K562 (cell line): Measurements from ENCODE around the gene LAMTOR1. TPM values are rescaled to one million over a fixed set of nuclear protein-coding genes. Genes with fewer than 3 reads are reported as not detected.

ENCODE experiments used
- CBX2 ChIP-seq: fragments of 200-600 bp; sonication (generic); IDR thresholded peaks from one replicate; pipeline ENCODE4 v1.6.1; 2012; ENCODE audit warnings: mild to moderate bottlenecking, low read length, inconsistent platforms; ENCODE audit not compliant: insufficient read depth, poor library complexity, severe bottlenecking
- CXXC5 ChIP-seq: fragments of 250-450 bp; sonication (Bioruptor Pico); IDR thresholded peaks from 2 replicates; pipeline ENCODE4 v1.8.0; 2022; ENCODE audit warnings: inconsistent platforms, mild to moderate bottlenecking, moderate library complexity
- DMBX1 ChIP-seq: fragments of 250-450 bp; sonication (Bioruptor Pico); IDR thresholded peaks from 2 replicates; pipeline ENCODE4 v1.8.0; 2022; ENCODE audit warnings: inconsistent platforms, mild to moderate bottlenecking, moderate library complexity, borderline replicate concordance
- NFATC3 ChIP-seq: fragments of 450-650 bp; IDR thresholded peaks from 2 replicates; pipeline ENCODE4 v1.6.1; 2017; ENCODE audit warnings: mild to moderate bottlenecking
- PCBP1 ChIP-seq: fragments of 200-400 bp; formaldehyde crosslinking; IDR thresholded peaks from 2 replicates; pipeline ENCODE4 v1.6.1; 2018; ENCODE audit warnings: mild to moderate bottlenecking, low read depth, low read length; ENCODE audit not compliant: poor library complexity, severe bottlenecking
- RBM34 ChIP-seq: fragments of 200-400 bp; formaldehyde crosslinking; IDR thresholded peaks from 2 replicates; pipeline ENCODE4 v1.6.1; 2018; ENCODE audit warnings: low read length, borderline replicate concordance; ENCODE audit not compliant: insufficient read depth
- SP2 ChIP-seq: IDR thresholded peaks from 2 replicates; pipeline ENCODE4 v1.6.1; 2011; ENCODE audit warnings: mild to moderate bottlenecking, low read depth, low read length, moderate library complexity; ENCODE audit not compliant: poor library complexity, severe bottlenecking; ENCODE audit errors: extremely low read depth
- SRSF1 ChIP-seq: fragments of 200-400 bp; formaldehyde crosslinking; IDR thresholded peaks from 2 replicates; pipeline ENCODE4 v1.6.1; 2017; ENCODE audit warnings: mild to moderate bottlenecking, low read depth, low read length, moderate library complexity
- TCF15 ChIP-seq: fragments of 250-450 bp; sonication (Bioruptor Pico); IDR thresholded peaks from 2 replicates; pipeline ENCODE4 v1.8.0; 2022; ENCODE audit warnings: moderate library complexity, mild to moderate bottlenecking, inconsistent platforms
- TCF7 ChIP-seq: sonication (generic); IDR thresholded peaks from 2 replicates; pipeline ENCODE4 v1.6.1; 2016; ENCODE audit warnings: antibody characterized with exemption, borderline replicate concordance
- TSC22D4 ChIP-seq: fragments of 450-650 bp; IDR thresholded peaks from 2 replicates; pipeline ENCODE4 v1.6.1; 2016; ENCODE audit warnings: missing genetic modification characterization, missing biosample characterization, control low read depth
- YBX1 ChIP-seq: fragments of 450-650 bp; IDR thresholded peaks from 2 replicates; pipeline ENCODE4 v1.7.1; 2016; ENCODE audit warnings: mild to moderate bottlenecking
- ZFP91 ChIP-seq: sonication (generic); formaldehyde crosslinking; IDR thresholded peaks from 2 replicates; pipeline ENCODE4 v1.8.0; 2022; ENCODE audit warnings: mild to moderate bottlenecking, missing genetic modification reagents
- ZNF384 ChIP-seq: IDR thresholded peaks from 2 replicates; pipeline ENCODE4 v1.6.1; 2012; ENCODE audit warnings: low read depth, low read length, improper control_type of control experiment
- ZNF511 ChIP-seq: sonication (generic); formaldehyde crosslinking; IDR thresholded peaks from 2 replicates; pipeline ENCODE4 v1.8.0; 2022; ENCODE audit warnings: mild to moderate bottlenecking, missing genetic modification reagents
- ZNF639 ChIP-seq, 2 experiments: fragments of 200-800 bp in 1 of 2; sonication (Bioruptor generic) in 1 of 2; sonication (generic) in 1 of 2; formaldehyde crosslinking in 1 of 2; IDR thresholded peaks in 1 of 2; conservative IDR thresholded peaks in 1 of 2; 2 replicates each; pipeline versions ENCODE4 v1.5.0 to v1.6.1; 2016 to 2020; ENCODE audit warnings: missing compliant biosample characterization in 1 of 2, missing genetic modification characterization in 1 of 2, missing genetic modification reagents in 1 of 2
- ZNF699 ChIP-seq: fragments of 250-450 bp; sonication (Bioruptor Pico); IDR thresholded peaks from 2 replicates; pipeline ENCODE4 v1.8.0; 2021; ENCODE audit warnings: mild to moderate bottlenecking, moderate library complexity; ENCODE audit not compliant: insufficient replicate concordance
- ZNF764 ChIP-seq: fragments of 250-450 bp; sonication (Bioruptor Pico); IDR thresholded peaks from 2 replicates; pipeline ENCODE4 v1.4.0; 2020; ENCODE audit warnings: low read depth, mild to moderate bottlenecking, moderate library complexity
- polyA plus RNA-seq, 8 experiments: library from polyadenylated mRNA; depleted of rRNA in 4 of 8; stranded (reverse) in 5 of 8; unstranded in 3 of 8; fragments of >200 nt; fragmentation: Nextera tagmentation in 2 of 8; fragmentation: Illumina TruSeq in 1 of 8; extraction: Ambion mirVana in 2 of 8; extraction: Trizol in 1 of 8; gene quantifications; 2 replicates each; pipeline versions ENCODE4 v1.2.1 to v1.2.3, GENCODE V29; 2011 to 2014; ENCODE audit warnings: inconsistent platforms in 1 of 8, missing spikeins in 1 of 8
- total RNA-seq, 7 experiments: library from RNA; depleted of rRNA in 6 of 7; stranded (reverse); fragments of >200 nt in 6 of 7; fragmentation: Illumina TruSeq in 2 of 7; extraction: Trizol in 2 of 7; gene quantifications; 2 replicates each; pipeline versions ENCODE4 v1.2.1 to v1.2.3, GENCODE V29; 2011 to 2021; ENCODE audit warnings: low replicate concordance in 1 of 7
- TF ChIP-seq, protein P1 (sequence below): IDR thresholded peaks from 3 replicates; pipeline ENCODE4 v1.6.1; 2011; ENCODE audit warnings: borderline replicate concordance, mild to moderate bottlenecking, moderate library complexity; ENCODE audit not compliant: insufficient read length; ENCODE audit errors: extremely low read depth

Gene LAMTOR1
- total and polyA plus RNA-seq, 9 of the 15 experiments (the other 6 are each of a cell fraction or from before 2014, with no cell fraction given) = 62.6 to 104 (median 85.3) TPM

GRCh38 chr11:72102946-72103753 is at the start of gene LAMTOR1 (continued):
- TF ChIP-seq SP2 (peak; percentile 21), TCF7 (no peak), YBX1 (no peak), TCF15 (CRISPR knock-in tag) (no peak), CBX2 (no peak), DMBX1 (CRISPR knock-in tag) (peak; percentile 30; the same call in 1 of the 2 replicates), ZNF764 (CRISPR knock-in tag) (peak; percentile 25; the same call in 1 of the 2 replicates), CXXC5 (CRISPR knock-in tag) (peak; percentile 85), TSC22D4 (tag) (no peak), RBM34 (no peak), PCBP1 (no peak), NFATC3 (no peak), ZNF511 (CRISPR knock-in tag) (no peak; the same call in none of the 2 replicates), ZNF699 (CRISPR knock-in tag) (no peak), ZNF384 (no peak), SRSF1 (no peak), ZFP91 (no peak), ZNF639 (CRISPR knock-in tag; conservative IDR thresholded peaks at IDR 0.05 in 1 of 2, IDR thresholded peaks at IDR 0.05 in 1 of 2) (peak in 1 of 2 experiments; percentile 95; a peak in 2 of 4 replicates)
- TF ChIP-seq, protein P1, sequence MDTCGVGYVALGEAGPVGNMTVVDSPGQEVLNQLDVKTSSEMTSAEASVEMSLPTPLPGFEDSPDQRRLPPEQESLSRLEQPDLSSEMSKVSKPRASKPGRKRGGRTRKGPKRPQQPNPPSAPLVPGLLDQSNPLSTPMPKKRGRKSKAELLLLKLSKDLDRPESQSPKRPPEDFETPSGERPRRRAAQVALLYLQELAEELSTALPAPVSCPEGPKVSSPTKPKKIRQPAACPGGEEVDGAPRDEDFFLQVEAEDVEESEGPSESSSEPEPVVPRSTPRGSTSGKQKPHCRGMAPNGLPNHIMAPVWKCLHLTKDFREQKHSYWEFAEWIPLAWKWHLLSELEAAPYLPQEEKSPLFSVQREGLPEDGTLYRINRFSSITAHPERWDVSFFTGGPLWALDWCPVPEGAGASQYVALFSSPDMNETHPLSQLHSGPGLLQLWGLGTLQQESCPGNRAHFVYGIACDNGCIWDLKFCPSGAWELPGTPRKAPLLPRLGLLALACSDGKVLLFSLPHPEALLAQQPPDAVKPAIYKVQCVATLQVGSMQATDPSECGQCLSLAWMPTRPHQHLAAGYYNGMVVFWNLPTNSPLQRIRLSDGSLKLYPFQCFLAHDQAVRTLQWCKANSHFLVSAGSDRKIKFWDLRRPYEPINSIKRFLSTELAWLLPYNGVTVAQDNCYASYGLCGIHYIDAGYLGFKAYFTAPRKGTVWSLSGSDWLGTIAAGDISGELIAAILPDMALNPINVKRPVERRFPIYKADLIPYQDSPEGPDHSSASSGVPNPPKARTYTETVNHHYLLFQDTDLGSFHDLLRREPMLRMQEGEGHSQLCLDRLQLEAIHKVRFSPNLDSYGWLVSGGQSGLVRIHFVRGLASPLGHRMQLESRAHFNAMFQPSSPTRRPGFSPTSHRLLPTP = no peak
